Stimulated activated CD4-positive, alpha-beta T cell treated with anti-CD3 and anti-CD28 coated beads, TNF-alpha, amount 100 ng/mL, for 48 hours (primary cell): ENCODE data around the gene JOSD1.

Experiments
- DNase-seq, 3 donors: peaks; one replicate each; pipeline ENCODE4 v3.0.0-alpha.2; 2020; ENCODE audit warnings: low read depth in 3 of 3

JOSD1 gene

GRCh38 chr22:38700789-38701628 is at the start of gene JOSD1:
TSS of gene JOSD1 (minus strand) at chr22:38700943. CDS start at chr22:38699987, 956 bp downstream.
- DNase-seq: peak; percentile 95 to 97 (median 97)

GRCh38 chr22:38750104-38750503 is 49.4 kb upstream of the JOSD1 start:
- no peak for DNase-seq

DNA sequence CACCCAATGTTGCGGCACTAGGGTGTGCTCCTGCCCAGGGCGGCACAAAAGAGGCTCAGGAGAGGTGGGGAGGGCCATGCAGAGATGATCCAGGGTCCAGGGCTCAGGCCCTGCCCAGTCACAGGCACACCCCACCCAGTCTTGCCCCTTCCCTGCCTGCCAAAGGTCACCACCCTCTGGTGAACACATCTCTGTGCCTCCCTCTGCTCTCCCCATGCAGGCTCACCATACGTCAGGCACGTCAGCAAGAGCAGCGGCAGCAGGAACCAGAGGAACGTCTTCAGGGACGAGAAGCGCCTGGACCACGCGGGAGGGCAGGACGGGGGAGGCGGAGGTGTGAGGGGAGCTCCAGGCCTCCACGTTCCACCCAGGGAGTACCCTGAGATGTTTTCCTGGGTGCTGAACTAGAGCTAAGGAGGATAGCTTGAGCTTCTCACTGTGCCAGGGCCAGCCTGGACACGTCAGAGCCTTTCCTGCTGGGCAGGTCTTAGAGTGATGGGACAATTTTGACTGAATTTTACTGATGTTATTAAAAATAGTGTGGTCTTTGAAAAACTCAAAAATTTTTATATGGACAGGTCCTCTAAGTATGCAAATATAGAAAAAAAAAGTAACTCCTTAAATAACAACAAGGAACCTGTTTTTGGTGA is 47.9 kb upstream of the JOSD1 start:
- no peak for DNase-seq

DNA sequence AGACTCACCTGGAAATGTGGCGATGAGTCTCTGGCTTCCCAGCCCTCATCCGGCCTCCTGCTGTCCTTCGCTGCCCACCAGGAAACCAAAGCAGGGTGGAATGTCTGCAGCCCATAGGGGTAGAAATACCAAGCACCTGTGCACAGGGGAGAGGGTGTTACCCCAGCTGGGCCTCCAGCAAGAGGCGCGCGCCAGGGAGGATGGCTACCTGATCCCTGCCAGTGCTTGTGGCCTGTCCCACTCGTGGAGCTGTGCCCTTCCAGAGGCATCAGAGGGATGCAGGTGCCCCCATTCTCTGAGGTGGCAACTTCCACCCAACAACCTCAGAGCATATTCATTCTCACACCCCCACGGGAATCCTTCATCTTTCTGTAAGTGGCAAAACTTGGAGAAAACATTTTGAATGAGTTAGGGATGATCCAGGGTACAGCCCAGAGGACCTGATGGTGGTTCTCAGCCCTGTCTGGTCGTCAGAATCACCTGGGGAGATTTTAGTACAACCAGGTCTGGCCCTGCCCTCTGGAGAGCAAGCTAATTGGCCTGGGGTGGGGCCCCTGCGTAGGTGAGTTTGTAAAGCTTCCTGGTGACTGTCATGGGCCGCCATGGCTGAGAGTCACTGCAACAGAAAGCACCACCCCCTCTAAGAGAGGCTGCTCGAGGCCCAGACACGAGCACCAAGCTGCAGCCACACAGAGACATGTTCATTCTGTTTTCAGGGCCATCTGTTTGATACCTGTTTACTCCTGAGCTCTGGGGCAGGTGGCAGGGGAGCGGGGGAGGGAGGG is 45.1 kb upstream of the JOSD1 start:
- DNase-seq: no peak

DNA sequence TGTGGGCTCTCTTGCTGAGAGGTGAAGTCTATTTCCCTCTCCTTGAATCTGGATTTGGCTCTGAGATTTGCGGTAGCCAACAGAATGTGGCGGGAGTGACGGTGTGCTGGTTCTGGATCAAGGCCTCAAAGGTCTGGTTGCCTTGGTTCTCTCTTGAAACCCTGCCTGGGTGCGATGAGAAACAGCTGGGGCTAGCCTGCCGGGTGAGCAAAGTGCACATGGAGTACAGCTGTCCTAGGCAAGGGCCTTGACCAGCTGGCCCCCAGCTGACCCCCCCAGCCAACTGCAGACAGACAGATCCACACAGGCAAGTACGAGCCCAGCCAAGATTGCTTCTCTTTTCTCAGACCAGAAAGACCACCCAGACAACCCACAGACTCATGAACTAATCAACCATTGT is 44.2 kb upstream of the JOSD1 start:
- DNase-seq: no peak

DNA sequence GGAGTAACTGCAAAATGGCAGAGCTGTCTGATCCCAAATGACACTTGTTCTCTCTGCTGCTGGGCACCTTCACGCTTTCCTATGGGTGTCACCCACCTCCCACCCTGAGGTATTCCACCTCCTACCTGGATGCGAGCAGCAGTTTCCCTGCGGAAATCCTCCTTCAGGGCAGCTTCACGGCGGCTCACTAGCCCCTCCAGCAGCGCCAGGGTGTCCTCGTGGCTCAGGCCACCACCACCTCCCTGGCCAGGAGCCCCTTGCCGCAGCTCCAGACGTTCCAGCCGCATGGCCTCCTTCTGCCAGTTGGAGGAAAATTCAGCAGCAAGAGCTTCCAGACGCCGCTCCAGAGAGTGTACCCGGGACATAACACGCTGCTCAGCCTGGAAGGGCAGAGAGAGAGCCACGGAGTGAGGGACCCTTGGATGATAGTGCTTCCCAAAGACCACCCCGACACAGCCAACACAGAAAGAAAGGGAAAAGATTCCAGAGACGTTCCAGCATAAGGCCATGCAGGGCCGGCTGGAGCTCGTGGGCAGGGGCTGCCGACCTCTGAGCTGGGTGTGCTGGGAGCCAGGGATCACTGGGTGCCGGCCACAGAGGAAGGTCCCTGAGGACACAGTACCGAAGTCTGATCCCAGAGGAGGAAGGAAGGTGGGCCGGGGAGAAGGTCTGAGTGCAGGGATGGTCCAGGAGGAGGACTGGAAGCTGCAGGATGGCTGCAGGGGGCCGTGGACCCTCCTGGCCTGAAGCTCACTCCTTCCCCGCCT is 41.6 kb upstream of the JOSD1 start:
- DNase-seq: no peak

GRCh38 chr22:38741576-38741975 is 40.8 kb upstream of the JOSD1 start:
- DNase-seq: no peak

GRCh38 chr22:38741166-38741565 is 40.4 kb upstream of the JOSD1 start:
- no peak for DNase-seq

DNA sequence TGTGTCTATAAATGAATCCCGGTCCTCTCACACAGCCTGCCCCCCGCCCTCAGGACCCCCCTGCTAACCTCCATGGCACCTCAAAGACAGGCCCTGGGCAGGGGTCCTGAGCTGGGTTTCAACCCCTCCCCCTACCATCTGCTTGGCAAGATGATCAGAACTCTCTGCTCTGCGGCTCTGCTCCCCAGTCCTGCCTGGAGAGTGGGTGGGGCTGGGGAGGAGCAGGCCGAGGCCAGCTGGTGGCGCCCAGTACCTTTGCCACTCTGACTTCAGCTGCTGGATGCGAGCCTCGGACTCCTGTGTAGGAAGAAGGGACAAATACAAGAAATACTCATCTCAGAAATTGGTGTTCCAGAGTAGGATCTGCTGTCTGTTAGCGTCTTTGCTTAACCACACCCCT is 40.0 kb upstream of the JOSD1 start:
- DNase-seq: no peak

DNA sequence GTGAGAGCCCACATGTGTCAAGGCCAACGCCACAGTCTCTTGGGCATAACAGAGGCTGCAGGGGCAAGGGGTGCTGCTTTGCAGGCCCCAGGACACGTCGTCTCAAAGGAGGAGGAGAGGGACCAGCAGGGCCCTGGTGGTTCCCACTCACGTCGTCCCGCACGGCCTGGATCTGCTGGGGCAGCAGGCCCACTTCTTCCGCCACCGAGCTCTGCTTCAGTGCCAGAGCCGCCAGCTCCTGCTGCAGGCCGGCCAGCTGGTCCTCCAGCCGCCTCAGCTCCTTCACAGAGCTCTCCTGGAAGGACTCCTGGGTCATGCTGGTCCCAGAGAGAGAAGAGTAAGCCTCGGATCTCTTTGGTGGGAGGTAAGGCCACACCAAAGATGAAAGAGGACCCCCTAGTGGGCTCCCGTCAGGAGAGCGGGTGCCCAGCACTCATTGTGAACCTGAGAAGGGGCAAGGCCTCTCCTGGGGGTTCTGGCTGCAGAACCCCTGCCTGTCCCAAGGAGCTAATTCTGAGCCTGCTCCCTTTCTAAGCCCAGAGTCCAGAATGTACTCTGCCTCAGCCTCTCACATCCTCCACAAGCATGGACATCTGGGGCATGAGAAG is 39.5 kb upstream of the JOSD1 start:
- no peak for DNase-seq

- DNase-seq: no peak
Observed at GRCh38 chr22:38739300-38740055, 38.7 kb upstream of the JOSD1 start.

- no peak for DNase-seq
Observed at GRCh38 chr22:38738475-38739070, 37.8 kb upstream of the JOSD1 start.

GRCh38 chr22:38737302-38738060 is 36.7 kb upstream of the JOSD1 start:
- DNase-seq: no peak

DNA sequence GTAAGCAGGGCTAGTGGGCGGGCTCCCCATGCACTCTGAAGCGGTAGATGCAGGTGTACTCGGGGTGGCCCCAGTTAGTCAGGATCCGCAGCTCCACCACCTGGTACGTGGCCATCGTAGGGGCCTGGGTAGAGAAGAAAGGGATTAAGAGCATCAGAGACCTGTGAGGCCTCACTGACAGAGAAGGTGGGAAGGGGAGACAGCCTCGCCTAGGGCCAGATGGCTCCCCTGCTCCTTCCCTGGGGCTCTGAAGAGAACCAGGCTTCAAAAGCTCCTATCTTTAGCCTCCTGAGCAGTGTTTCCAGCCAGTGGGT is 35.5 kb upstream of the JOSD1 start:
- DNase-seq: no peak

GRCh38 chr22:38735465-38736256 is 34.9 kb upstream of the JOSD1 start:
- no peak for DNase-seq

DNA sequence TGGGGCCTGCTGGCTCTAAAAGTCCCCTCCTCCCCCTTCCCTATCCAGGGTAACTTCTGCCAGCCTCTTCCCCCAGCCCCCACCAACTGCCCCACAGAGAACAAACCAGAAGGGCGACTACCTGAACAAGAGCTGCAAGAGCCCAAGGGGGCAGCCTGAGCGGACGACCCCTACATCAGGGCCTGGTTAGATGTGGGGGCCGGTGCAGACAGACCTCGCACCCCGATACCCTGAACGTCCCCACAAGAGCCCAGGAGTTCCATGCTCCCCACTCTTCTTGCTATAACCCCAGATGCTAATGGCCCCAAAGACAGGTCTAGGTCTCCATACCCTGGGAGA is 34.4 kb upstream of the JOSD1 start:
- no peak for DNase-seq

GRCh38 chr22:38734421-38735100 is 33.8 kb upstream of the JOSD1 start:
- DNase-seq: no peak

GRCh38 chr22:38733724-38734381 is 33.1 kb upstream of the JOSD1 start:
- no peak for DNase-seq
